H1 (cell line): ENCODE measurements around the gene NDUFB5. TPM values are rescaled to one million over a fixed set of nuclear protein-coding genes. Genes with fewer than 3 reads are reported as not detected.

Source experiments
- CTCF ChIA-PET: fragments of 300-600 bp; sonication (Branson Sonifier 250); formaldehyde crosslinking; loops from one replicate; lab custom pipeline; 2021; ENCODE audit not compliant: partially characterized antibody; lab: Charles Lee
- POLR2A ChIA-PET: fragments of 300-600 bp; sonication (Branson Sonifier 250); formaldehyde crosslinking; loops from one replicate; lab custom pipeline; 2021; ENCODE audit warnings: inconsistent platforms; ENCODE audit not compliant: partially characterized antibody; lab: Charles Lee
- DNase-seq, 2 experiments: peaks; one replicate each; pipeline versions ENCODE4 v3.0.0 to v3.0.0-alpha.2; 2010 to 2022; ENCODE audit warnings: low spot score in 2 of 2, low read depth in 1 of 2, mixed read lengths in 1 of 2
- FAIRE-seq: peaks from 2 replicates; lab custom pipeline; 2011; peaks lifted over from hg19 to GRCh38; lab: Jason Lieb, UNC
- H2AFZ ChIP-seq: 2 replicates; pipeline ENCODE4 v1.8.1; 2012; ENCODE audit warnings: low read length, inconsistent platforms
- H2AK5ac ChIP-seq: 2 replicates; pipeline ENCODE4 v1.6.1; 2013; ENCODE audit warnings: low read depth, low read length
- H2BK120ac ChIP-seq: replicated peaks from 2 replicates; pipeline ENCODE3; 2013; ENCODE audit warnings: low read depth, low read length, inconsistent platforms
- H2BK12ac ChIP-seq: 2 replicates; pipeline ENCODE4 v1.6.1; 2013; ENCODE audit warnings: low read depth, low read length
- H2BK15ac ChIP-seq: 2 replicates; pipeline ENCODE4 v1.6.1; 2013; ENCODE audit warnings: low read length
- H2BK20ac ChIP-seq: 2 replicates; pipeline ENCODE4 v1.6.1; 2013; ENCODE audit warnings: low read length
- H2BK5ac ChIP-seq: 2 replicates; pipeline ENCODE4 v1.6.1; 2013; ENCODE audit warnings: low read depth, low read length
- H3K14ac ChIP-seq: 2 replicates; pipeline ENCODE4 v1.6.1; 2013; ENCODE audit warnings: inconsistent platforms; ENCODE audit not compliant: insufficient read length
- H3K18ac ChIP-seq: 2 replicates; pipeline ENCODE4 v1.6.1; 2013; ENCODE audit warnings: low read length; ENCODE audit errors: extremely low read depth
- H3K23ac ChIP-seq: 2 replicates; pipeline ENCODE4 v1.6.1; 2013; ENCODE audit warnings: inconsistent platforms; ENCODE audit not compliant: insufficient read length
- H3K23me2 ChIP-seq: 2 replicates; pipeline ENCODE4 v1.6.1; 2013; ENCODE audit warnings: low read depth, low read length
- H3K27ac ChIP-seq: 2 replicates; pipeline ENCODE4 v1.6.1; 2011; ENCODE audit warnings: low read depth, low read length, inconsistent platforms
- H3K27me3 ChIP-seq, 4 experiments: replicated peaks in 1 of 4; 1 replicate in 1 of 4; 2 replicates in 3 of 4; pipeline versions ENCODE4 v1.6.1 to v1.8.1; 2011 to 2013; ENCODE audit warnings: low read length in 3 of 4, mild to moderate bottlenecking in 3 of 4, inconsistent platforms in 2 of 4, mixed read lengths in 2 of 4, moderate library complexity in 1 of 4; ENCODE audit not compliant: control insufficient read depth in 3 of 4, insufficient read depth in 3 of 4; ENCODE audit errors: extremely low read depth in 1 of 4
- H3K36me3 ChIP-seq, 4 experiments: 2 replicates each; pipeline versions ENCODE4 v1.6.1 to v1.8.1; 2011 to 2013; ENCODE audit warnings: mild to moderate bottlenecking in 4 of 4, low read length in 3 of 4, moderate library complexity in 2 of 4, control low read depth in 1 of 4, inconsistent platforms in 1 of 4; ENCODE audit not compliant: insufficient read depth in 4 of 4, control insufficient read depth in 2 of 4
- H3K4ac ChIP-seq: replicated peaks from 2 replicates; pipeline ENCODE3; 2013; ENCODE audit warnings: low read length, low read depth, mixed read lengths, inconsistent platforms; ENCODE audit not compliant: insufficient read length
- H3K4me1 ChIP-seq, 4 experiments: replicated peaks in 1 of 4; 1 replicate in 1 of 4; 2 replicates in 3 of 4; pipeline versions ENCODE4 v1.6.1 to v1.8.1; 2011 to 2013; ENCODE audit warnings: low read length in 3 of 4, inconsistent platforms in 2 of 4, mixed read lengths in 1 of 4; ENCODE audit not compliant: insufficient read depth in 4 of 4, control insufficient read depth in 3 of 4
- H3K4me2 ChIP-seq, 2 experiments: 2 replicates each; pipeline versions ENCODE4 v1.6.1 to v1.8.1; 2011 to 2013; ENCODE audit warnings: low read depth in 2 of 2, low read length in 2 of 2, control low read depth in 1 of 2, inconsistent platforms in 1 of 2, mild to moderate bottlenecking in 1 of 2; ENCODE audit not compliant: insufficient read depth in 1 of 2
- H3K4me3 ChIP-seq, 4 experiments: fragments of 200-600, 300-600 bp in 1 of 4; sonication (generic), shearing (Covaris generic), sonication (Bioruptor Twin) in 1 of 4; 2 replicates each; pipeline versions ENCODE4 v1.5.1 to v1.8.1; 2011 to 2016; ENCODE audit warnings: low read length in 4 of 4, low read depth in 3 of 4, control low read depth in 2 of 4, inconsistent platforms in 2 of 4, mild to moderate bottlenecking in 2 of 4, mixed read lengths in 1 of 4, moderate library complexity in 1 of 4; ENCODE audit not compliant: insufficient read depth in 2 of 4; ENCODE audit errors: extremely low read depth in 1 of 4
- H3K56ac ChIP-seq: replicated peaks from 2 replicates; pipeline ENCODE3; 2013; ENCODE audit warnings: low read depth, mild to moderate bottlenecking, mixed read lengths, low read length, inconsistent platforms; ENCODE audit not compliant: insufficient read length
- H3K79me1 ChIP-seq: 2 replicates; pipeline ENCODE4 v1.6.1; 2013; ENCODE audit warnings: low read depth, low read length, control low read depth
- H3K79me2 ChIP-seq, 2 experiments: 2 replicates each; pipeline versions ENCODE4 v1.6.1 to v1.8.1; 2012 to 2013; ENCODE audit warnings: low read length in 2 of 2, mild to moderate bottlenecking in 2 of 2, inconsistent platforms in 1 of 2; ENCODE audit not compliant: insufficient read depth in 2 of 2, control insufficient read depth in 1 of 2
- H3K9ac ChIP-seq, 4 experiments: replicated peaks in 1 of 4; 1 replicate in 1 of 4; 2 replicates in 3 of 4; pipeline versions ENCODE4 v1.6.1 to v1.8.1; 2011 to 2013; ENCODE audit warnings: low read depth in 3 of 4, low read length in 3 of 4, control low read depth in 2 of 4, mild to moderate bottlenecking in 2 of 4, moderate library complexity in 2 of 4, inconsistent platforms in 1 of 4; ENCODE audit errors: extremely low read depth in 1 of 4
- H3K9me3 ChIP-seq, 2 experiments: 2 replicates each; pipeline versions ENCODE4 v1.6.1 to v1.8.1; 2012 to 2013; ENCODE audit warnings: mild to moderate bottlenecking in 2 of 2, moderate library complexity in 2 of 2, control low read depth in 1 of 2, inconsistent platforms in 1 of 2, low read depth in 1 of 2, low read length in 1 of 2, mixed read lengths in 1 of 2; ENCODE audit not compliant: insufficient read depth in 2 of 2
- H4K20me1 ChIP-seq, 2 experiments: replicated peaks in 1 of 2; 2 replicates each; pipeline versions ENCODE3 to v1.8.1; 2011 to 2013; ENCODE audit warnings: inconsistent platforms in 2 of 2, low read length in 2 of 2, mild to moderate bottlenecking in 1 of 2; ENCODE audit not compliant: insufficient read depth in 2 of 2, control insufficient read depth in 1 of 2
- H4K5ac ChIP-seq: 2 replicates; pipeline ENCODE4 v1.6.1; 2013; ENCODE audit warnings: low read length, low read depth, mixed read lengths, inconsistent platforms; ENCODE audit not compliant: insufficient read length
- H4K8ac ChIP-seq: 2 replicates; pipeline ENCODE4 v1.8.0; 2013; ENCODE audit warnings: mild to moderate bottlenecking, moderate library complexity, low read length, inconsistent platforms; ENCODE audit not compliant: insufficient read depth; ENCODE audit errors: extremely low read depth
- H4K91ac ChIP-seq: replicated peaks from 2 replicates; pipeline ENCODE3; 2013; ENCODE audit warnings: low read length, mixed read lengths, inconsistent platforms; ENCODE audit not compliant: insufficient read length
- EZH2 ChIP-seq: fragments of 200-600 bp; sonication (generic); IDR thresholded peaks from 2 replicates; pipeline ENCODE4 v1.7.1; 2012; ENCODE audit warnings: low read depth, mild to moderate bottlenecking, moderate library complexity, low read length, inconsistent platforms; ENCODE audit not compliant: severe bottlenecking
- NRF1 ChIP-seq: IDR thresholded peaks from 2 replicates; pipeline ENCODE4 v1.6.1; 2011; ENCODE audit warnings: mild to moderate bottlenecking, low read depth, low read length, improper control_type of control experiment
- RFX5 ChIP-seq: IDR thresholded peaks from 2 replicates; pipeline ENCODE4 v1.6.1; 2011; ENCODE audit warnings: low read depth, low read length, improper control_type of control experiment, borderline replicate concordance
- SP4 ChIP-seq: IDR thresholded peaks from 2 replicates; pipeline ENCODE4 v1.6.1; 2012; ENCODE audit warnings: low read length, inconsistent platforms
- WGBS, 2 experiments: shearing (Covaris generic) in 1 of 2; methylation state at CpG; one replicate each; pipeline versions ENCODE4 v1.1.6 to v1.1.7; 2013 to 2015; ENCODE audit warnings: low lambda C conversion rate in 2 of 2, mixed read lengths in 2 of 2, inconsistent platforms in 1 of 2, low coverage in 1 of 2, missing lambda C conversion rate in 1 of 2; ENCODE audit not compliant: insufficient replicate concordance in 2 of 2, insufficient coverage in 1 of 2, insufficient read length in 1 of 2; ENCODE audit errors: extremely low coverage in 1 of 2, missing lambda C conversion rate in 1 of 2; 5-methylcytosine and 5-hydroxymethylcytosine counted together
- polyA plus RNA-seq, 7 experiments: library from polyadenylated mRNA; depleted of rRNA in 3 of 7; stranded (reverse) in 5 of 7; unstranded in 2 of 7; fragments of >200 nt in 5 of 7; fragments of 200-250 nt in 2 of 7; gene quantifications; 1 replicate in 5 of 7; 2 replicates in 1 of 7; 4 replicates in 1 of 7; pipeline versions ENCODE4 v1.2.1 to v1.2.3, GENCODE V29; 2011 to 2013; ENCODE audit warnings: missing spikeins in 2 of 7, mixed read lengths in 2 of 7
- total RNA-seq: library from RNA; stranded (reverse); fragmentation: NEBNext Ultra II Directional; extraction: Animal tissue kit (Norgen Biotek cat#: 25700); gene quantifications from 2 replicates; pipeline ENCODE4 v1.2.1, GENCODE V29; 2021

NDUFB5 gene
- total and polyA plus RNA-seq, 2 of the 8 experiments (the other 6 are each of a cell fraction or from before 2014, with no cell fraction given), result 46.1 to 85.8 TPM

DNA sequence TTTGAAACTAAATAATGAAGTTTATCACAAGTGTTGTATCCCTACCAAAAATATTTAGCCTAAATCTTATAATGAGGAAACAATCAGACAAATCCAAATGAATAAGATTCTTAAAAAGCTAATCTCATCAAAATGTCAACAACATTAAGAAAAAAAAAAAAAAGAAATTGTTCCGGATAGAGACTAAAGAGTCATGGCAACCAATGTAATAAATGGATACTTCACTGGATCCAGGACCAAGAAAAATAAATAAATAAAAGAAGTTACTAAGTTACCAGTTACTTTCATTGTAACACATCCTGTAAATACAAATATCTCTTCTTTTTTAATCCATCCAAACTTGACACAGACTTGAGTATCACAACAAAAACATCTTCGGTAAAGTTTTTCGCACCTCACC lies 763 bp upstream of the NDUFB5 start:
- H4K91ac ChIP-seq, result no peak overlapping the region
- peaks cover 4% of the 10 kb centered on the region for H3K23me2 ChIP-seq
- H2AFZ ChIP-seq, result no peak overlapping the region
- no peak for FAIRE-seq
- no peak overlapping the region for H4K8ac ChIP-seq
- no peak overlapping the region for H2BK15ac ChIP-seq
- H3K14ac ChIP-seq, result no peak overlapping the region
- no peak overlapping the region for H2BK5ac ChIP-seq
- H2BK120ac ChIP-seq, result no peak overlapping the region
- ChIA-PET POLR2A (interaction anchor here (0.6 to 1.5 kb wide), 6 partner anchors 9 to 42 kb away, joined by 3 to 6 read pairs (median 3); partner anchors contain the start of gene ACTL6A), CTCF (interaction anchor here (0.6 to 1.3 kb wide), 3 partner anchors 10 to 159 kb away, joined by 3 to 5 read pairs (median 5); no protein-coding TSS in a partner anchor)
- peak overlapping the region; percentile 93 for H3K27ac ChIP-seq
- H2BK20ac ChIP-seq, result no peak overlapping the region
- H4K5ac ChIP-seq, result peak overlapping the region; percentile 18
- no peak overlapping the region for H3K18ac ChIP-seq
- DNase-seq, result no peak
- no peaks in the 10 kb centered on the region for H4K20me1 ChIP-seq
- H3K4me2 ChIP-seq, result peak overlapping the region; percentile 60 to 79
- H2BK12ac ChIP-seq, result no peak overlapping the region
- H3K4me3 ChIP-seq, result peak overlapping the region; percentile 81 to 98 (median 98)
- no peaks in the 10 kb centered on the region for H3K9me3 ChIP-seq
- WGBS, 2 experiments, result 14% methylated on average over 3 of the region's 3 CpGs; no CpG with 5 or more reads in 1 of the 2 experiments
- H3K79me2 ChIP-seq, result peaks cover 0 to 44% of the 10 kb centered on the region in 2 experiments; a peak in 2 of 4 replicates
- H3K4me1 ChIP-seq, result no peaks in the 10 kb centered on the region
- no peak overlapping the region for H3K4ac ChIP-seq
- no peaks in the 10 kb centered on the region for H3K27me3 ChIP-seq
- H2AK5ac ChIP-seq, result no peak overlapping the region
- no peaks in the 10 kb centered on the region for H3K79me1 ChIP-seq
- TF ChIP-seq NRF1, result no peak
- TF ChIP-seq RFX5, result no peak
- no peak for TF ChIP-seq SP4
- no peak for TF ChIP-seq EZH2
- H3K23ac ChIP-seq, result no peak overlapping the region
- peaks cover 4 to 40% (median 21%) of the 10 kb centered on the region in 4 experiments; a peak in 6 of 8 replicates for H3K36me3 ChIP-seq
- peak overlapping the region; percentile 98 to 100 (median 98) for H3K9ac ChIP-seq
- H3K56ac ChIP-seq, result no peak overlapping the region
